Astrocyte of the spinal cord (primary cell): Measurements from ENCODE around the gene NGRN.

Experiments
- DNase-seq: peaks from one replicate; pipeline ENCODE4 v3.0.0; 2011; ENCODE audit warnings: low read depth, low spot score
- H3K4me3 ChIP-seq: 2 replicates; pipeline ENCODE4 v1.5.1; 2011; ENCODE audit warnings: low read depth, mild to moderate bottlenecking, low read length, moderate library complexity
- in situ Hi-C: cut with HindIII; loops from 2 replicates; pipeline ENCODE4 v1.10.0; 2017; ENCODE audit warnings: low sequenced_read_pairs
- TF ChIP-seq, protein P1 (sequence below): IDR thresholded peaks from 2 replicates; pipeline ENCODE4 v1.5.1; 2012; ENCODE audit warnings: low read depth, mild to moderate bottlenecking, low read length, inconsistent platforms

The NGRN gene

DNA sequence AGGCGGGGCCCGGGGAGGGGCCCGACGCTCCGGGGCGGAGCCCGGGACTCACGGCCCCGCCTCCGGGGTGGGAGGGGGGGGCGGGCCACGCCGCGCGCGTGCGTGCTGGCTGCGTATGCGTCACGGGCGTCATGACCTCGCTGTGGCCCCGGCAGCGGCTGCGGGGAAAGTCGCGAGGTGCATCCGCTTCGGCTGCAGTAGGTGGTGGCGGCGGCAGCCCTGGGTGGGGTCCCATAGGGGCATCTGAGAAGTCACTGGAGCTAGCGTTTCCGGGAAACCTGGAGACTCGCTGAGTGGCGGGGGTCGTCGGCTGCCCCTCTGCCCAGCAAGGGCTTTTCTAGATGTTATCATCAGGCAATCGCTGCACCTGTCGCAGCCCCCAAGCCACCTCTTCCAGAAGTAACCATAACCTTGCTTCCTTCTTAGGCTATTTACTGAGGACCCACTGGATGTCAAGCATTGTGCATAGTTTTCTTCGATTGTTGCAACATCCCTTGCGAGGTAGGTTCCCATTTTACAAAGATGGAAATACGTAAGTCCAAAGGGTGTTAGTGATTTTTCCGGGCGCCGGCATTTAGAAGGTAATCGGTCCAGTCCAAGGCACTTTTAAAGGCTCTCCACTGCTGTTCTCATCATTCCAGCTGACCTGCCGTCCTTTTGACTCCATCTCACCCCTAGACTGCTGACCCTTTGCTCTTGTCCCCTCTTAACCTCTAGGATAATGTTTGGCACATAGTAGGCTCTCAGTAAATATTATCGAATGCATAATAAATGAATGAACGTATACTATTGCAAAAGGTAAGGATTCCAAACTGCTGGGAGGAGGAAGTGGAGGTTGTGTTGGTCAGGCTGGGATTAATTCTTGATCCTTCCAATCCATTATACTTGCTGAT, 31.1 kb upstream of the NGRN start, which contains the start of gene GDPGP1:
Gene GDPGP1, plus strand, starts transcription at position 114 of the 893 bp plus-strand sequence. CDS start 6,700 bp downstream, outside the sequence.
- no peak for DNase-seq
- H3K4me3 ChIP-seq, result peak within 1 kb of the TSS; percentile 77
- TF ChIP-seq, protein P1, sequence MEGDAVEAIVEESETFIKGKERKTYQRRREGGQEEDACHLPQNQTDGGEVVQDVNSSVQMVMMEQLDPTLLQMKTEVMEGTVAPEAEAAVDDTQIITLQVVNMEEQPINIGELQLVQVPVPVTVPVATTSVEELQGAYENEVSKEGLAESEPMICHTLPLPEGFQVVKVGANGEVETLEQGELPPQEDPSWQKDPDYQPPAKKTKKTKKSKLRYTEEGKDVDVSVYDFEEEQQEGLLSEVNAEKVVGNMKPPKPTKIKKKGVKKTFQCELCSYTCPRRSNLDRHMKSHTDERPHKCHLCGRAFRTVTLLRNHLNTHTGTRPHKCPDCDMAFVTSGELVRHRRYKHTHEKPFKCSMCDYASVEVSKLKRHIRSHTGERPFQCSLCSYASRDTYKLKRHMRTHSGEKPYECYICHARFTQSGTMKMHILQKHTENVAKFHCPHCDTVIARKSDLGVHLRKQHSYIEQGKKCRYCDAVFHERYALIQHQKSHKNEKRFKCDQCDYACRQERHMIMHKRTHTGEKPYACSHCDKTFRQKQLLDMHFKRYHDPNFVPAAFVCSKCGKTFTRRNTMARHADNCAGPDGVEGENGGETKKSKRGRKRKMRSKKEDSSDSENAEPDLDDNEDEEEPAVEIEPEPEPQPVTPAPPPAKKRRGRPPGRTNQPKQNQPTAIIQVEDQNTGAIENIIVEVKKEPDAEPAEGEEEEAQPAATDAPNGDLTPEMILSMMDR, result no peak
- in situ Hi-C loops, result no loop called here

- H3K4me3 ChIP-seq, result no peak overlapping the region
- TF ChIP-seq, protein P1, result no peak
- no peak for DNase-seq
- in situ Hi-C loops, result no loop called here
Measured at GRCh38 chr15:90239371-90239770, 26.1 kb upstream of the NGRN start.

GRCh38 chr15:90240856-90241255, 24.6 kb upstream of the NGRN start:
- no peak for DNase-seq
- no peak overlapping the region for H3K4me3 ChIP-seq
- TF ChIP-seq, protein P1, result no peak
- in situ Hi-C loops, result no loop called here

DNA sequence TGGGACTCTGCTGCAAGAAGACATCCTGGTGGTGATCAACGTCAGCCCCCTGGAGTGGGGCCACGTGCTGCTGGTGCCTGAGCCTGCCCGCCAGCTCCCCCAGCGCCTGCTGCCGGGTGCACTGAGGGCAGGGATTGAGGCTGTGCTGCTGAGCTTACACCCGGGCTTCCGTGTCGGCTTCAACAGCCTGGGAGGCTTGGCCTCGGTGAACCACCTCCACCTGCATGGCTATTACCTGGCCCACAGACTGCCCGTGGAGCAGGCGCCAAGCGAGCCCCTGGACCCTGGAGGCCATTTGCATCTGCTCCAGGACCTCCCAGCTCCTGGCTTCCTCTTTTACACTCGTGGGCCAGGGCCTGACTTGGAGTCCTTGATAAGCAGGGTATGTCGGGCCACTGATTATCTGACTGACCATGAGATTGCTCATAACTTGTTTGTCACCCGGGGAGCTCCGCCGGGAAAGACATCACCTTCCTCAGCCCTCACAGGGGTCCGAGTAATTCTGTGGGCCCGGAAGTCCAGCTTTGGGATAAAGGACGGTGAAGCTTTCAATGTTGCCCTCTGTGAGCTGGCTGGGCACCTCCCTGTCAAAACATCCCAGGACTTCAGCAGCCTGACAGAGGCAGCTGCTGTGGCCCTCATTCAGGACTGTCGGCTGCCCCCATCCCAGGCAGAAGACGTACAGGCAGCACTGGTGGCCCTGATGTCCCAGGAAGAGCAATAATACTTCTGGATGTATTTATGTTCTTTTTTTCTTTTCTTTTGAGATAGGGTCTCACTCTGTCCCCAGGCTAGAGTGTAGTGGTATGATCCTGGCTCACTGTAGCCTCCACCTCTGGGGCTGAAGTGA, 23.9 kb upstream of the NGRN start:
- in situ Hi-C loops, result no loop called here
- H3K4me3 ChIP-seq, result no peak overlapping the region
- TF ChIP-seq, protein P1, result no peak
- no peak for DNase-seq

DNA sequence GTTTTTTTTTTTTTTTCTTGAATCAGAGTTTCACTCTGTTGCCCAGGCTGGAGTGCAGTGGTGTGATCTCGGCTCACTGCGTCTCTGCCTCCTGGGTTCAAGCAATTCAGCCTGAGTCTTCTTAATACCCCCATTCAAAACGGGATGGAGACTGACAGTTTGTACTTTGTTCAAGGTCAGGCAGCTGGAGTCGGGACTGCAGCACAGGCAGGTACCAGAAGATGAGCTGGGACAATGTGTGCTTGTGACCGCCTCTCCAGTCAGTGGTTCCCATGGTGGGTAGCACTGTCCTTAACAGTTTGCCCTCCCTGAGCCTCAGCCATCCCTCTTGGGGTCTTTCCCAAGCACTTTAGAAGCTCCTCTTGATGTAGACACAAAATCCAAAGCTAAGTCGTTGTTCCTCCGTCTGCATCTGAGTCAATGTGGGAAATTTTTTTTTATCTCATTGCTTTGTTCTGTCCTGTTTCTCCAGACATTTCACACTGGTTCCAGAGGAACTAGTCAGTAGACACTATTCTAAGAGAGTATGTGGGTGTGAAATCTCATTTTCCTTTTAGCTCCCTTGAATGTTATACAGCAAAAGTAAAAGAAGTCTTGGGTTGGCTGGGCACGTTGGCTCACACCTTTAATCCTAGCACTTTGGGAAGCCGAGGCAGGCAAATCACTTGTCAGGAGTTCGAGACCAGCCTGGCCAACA, 21.4 kb upstream of the NGRN start:
- no peak overlapping the region for H3K4me3 ChIP-seq
- DNase-seq, result no peak
- in situ Hi-C loops, result no loop called here
- TF ChIP-seq, protein P1, result no peak

- DNase-seq, result no peak
- in situ Hi-C loops, result no loop called here
- TF ChIP-seq, protein P1, result no peak
- peak overlapping the region; percentile 60 for H3K4me3 ChIP-seq
Measured at GRCh38 chr15:90248789-90249202, 16.7 kb upstream of the NGRN start.
